HUES6 (cell line): ENCODE measurements around the gene MUS81.
"Not testable (repeated sequence)": the region's sequence is repeated elsewhere in the genome, so short reads cannot be mapped to it uniquely, and the experiment has no call there.

ENCODE experiments used
- H3K27ac ChIP-seq: 2 replicates; pipeline ENCODE4 v1.7.0; 2013; ENCODE audit warnings: low read depth, mild to moderate bottlenecking, low read length, inconsistent platforms
- H3K27me3 ChIP-seq: 2 replicates; pipeline ENCODE4 v1.6.1; 2013; ENCODE audit warnings: low read length; ENCODE audit not compliant: control insufficient read depth, insufficient read depth
- H3K36me3 ChIP-seq: 2 replicates; pipeline ENCODE4 v1.6.1; 2013; ENCODE audit warnings: low read length; ENCODE audit not compliant: control insufficient read depth, insufficient read depth
- H3K4me1 ChIP-seq: 2 replicates; pipeline ENCODE4 v1.6.1; 2013; ENCODE audit warnings: low read length; ENCODE audit not compliant: control insufficient read depth, insufficient read depth
- H3K4me3 ChIP-seq: 2 replicates; pipeline ENCODE4 v1.5.1; 2013; ENCODE audit warnings: low read depth, low read length
- H3K9ac ChIP-seq: one replicate; pipeline ENCODE4 v1.6.1; 2013; ENCODE audit warnings: mild to moderate bottlenecking, low read length
- H3K9me3 ChIP-seq: 2 replicates; pipeline ENCODE4 v1.6.1; 2013; ENCODE audit warnings: low read depth, low read length; ENCODE audit not compliant: control insufficient read depth, insufficient read depth

Gene MUS81

GRCh38 chr11:65826984-65827735, 33.1 kb upstream of the MUS81 start:
- Histone ChIP-seq H3K27ac (no peak overlapping the region), H3K36me3 (peaks cover 5% of the 10 kb centered on the region; the same call in 1 of the 2 replicates), H3K9ac (no peak overlapping the region), H3K27me3 (no peaks in the 10 kb centered on the region), H3K4me3 (no peak overlapping the region), H3K9me3 (no peaks in the 10 kb centered on the region), H3K4me1 (no peaks in the 10 kb centered on the region)

- H3K4me1 ChIP-seq, result peaks cover 9% of the 10 kb centered on the region
- no peak overlapping the region for H3K27ac ChIP-seq
- H3K27me3 ChIP-seq, result peaks cover 9% of the 10 kb centered on the region
- H3K4me3 ChIP-seq, result no peak overlapping the region
- peaks cover 2% of the 10 kb centered on the region; the same call in 1 of the 2 replicates for H3K36me3 ChIP-seq
- no peak overlapping the region for H3K9ac ChIP-seq
- no peaks in the 10 kb centered on the region for H3K9me3 ChIP-seq
These were observed 30.8 kb upstream of the MUS81 start for GRCh38 chr11:65829459-65829858.

- H3K4me1 ChIP-seq, result peaks cover 11% of the 10 kb centered on the region
- not testable (repeated sequence) for H3K27ac ChIP-seq, H3K9ac ChIP-seq, H3K9me3 ChIP-seq, H3K4me3 ChIP-seq, H3K36me3 ChIP-seq, H3K27me3 ChIP-seq
These were observed 28.0 kb upstream of the MUS81 start for GRCh38 chr11:65832231-65832630.

GRCh38 chr11:65833297-65834030, 26.8 kb upstream of the MUS81 start, which contains the start of gene SNX32:
Gene SNX32 (plus strand): TSS chr11:65833963. CDS start chr11:65834066, 103 bp downstream.
- no peaks in the 10 kb centered on the region for H3K36me3 ChIP-seq
- no peaks in the 10 kb centered on the region for H3K9me3 ChIP-seq
- H3K27ac ChIP-seq, result peak within 1 kb of the TSS; percentile 75
- H3K9ac ChIP-seq, result peak within 1 kb of the TSS; percentile 84
- peaks cover 9% of the 10 kb centered on the region for H3K27me3 ChIP-seq
- peaks cover 11% of the 10 kb centered on the region for H3K4me1 ChIP-seq
- H3K4me3 ChIP-seq, result peak within 1 kb of the TSS; percentile 67

- H3K27ac ChIP-seq, result no peak overlapping the region
- peak overlapping the region; percentile 67 for H3K4me3 ChIP-seq
- peak overlapping the region; percentile 84 for H3K9ac ChIP-seq
These were observed 26.0 kb upstream of the MUS81 start for GRCh38 chr11:65834202-65834601.

GRCh38 chr11:65842144-65842543, 18.1 kb upstream of the MUS81 start:
- H3K9me3 ChIP-seq, result no peaks in the 10 kb centered on the region
- H3K4me1 ChIP-seq, result no peaks in the 10 kb centered on the region
- H3K9ac ChIP-seq, result no peak overlapping the region
- H3K27ac ChIP-seq, result no peak overlapping the region
- H3K4me3 ChIP-seq, result no peak overlapping the region
- no peaks in the 10 kb centered on the region for H3K27me3 ChIP-seq
- no peaks in the 10 kb centered on the region for H3K36me3 ChIP-seq

More at GRCh38 chr11:65834202-65834601, 26.0 kb upstream of the MUS81 start:
- Histone ChIP-seq H3K36me3 (no peaks in the 10 kb centered on the region), H3K27me3 (peaks cover 9% of the 10 kb centered on the region), H3K9me3 (no peaks in the 10 kb centered on the region), H3K4me1 (peaks cover 11% of the 10 kb centered on the region)

GRCh38 chr11:65843811-65844210, 16.4 kb upstream of the MUS81 start:
- H3K4me1 ChIP-seq, result no peaks in the 10 kb centered on the region
- H3K9me3 ChIP-seq, result no peaks in the 10 kb centered on the region
- H3K36me3 ChIP-seq, result no peaks in the 10 kb centered on the region
- no peak overlapping the region for H3K4me3 ChIP-seq
- H3K27me3 ChIP-seq, result no peaks in the 10 kb centered on the region
- H3K9ac ChIP-seq, result no peak overlapping the region
- no peak overlapping the region for H3K27ac ChIP-seq

GRCh38 chr11:65844231-65844872, 15.9 kb upstream of the MUS81 start:
- Histone ChIP-seq H3K9ac (no peak overlapping the region), H3K4me1 (no peaks in the 10 kb centered on the region), H3K27ac (no peak overlapping the region), H3K9me3 (no peaks in the 10 kb centered on the region), H3K27me3 (no peaks in the 10 kb centered on the region), H3K36me3 (no peaks in the 10 kb centered on the region), H3K4me3 (no peak overlapping the region)

GRCh38 chr11:65847746-65848145, 12.5 kb upstream of the MUS81 start:
- H3K27ac ChIP-seq, result no peak overlapping the region
- H3K27me3 ChIP-seq, result no peaks in the 10 kb centered on the region
- H3K4me3 ChIP-seq, result no peak overlapping the region
- H3K4me1 ChIP-seq, result 0 out of 2 replicates have a peak, but pooled peaks cover 4% of the 10 kb centered on the region
- peaks cover 4% of the 10 kb centered on the region; the same call in 1 of the 2 replicates for H3K9me3 ChIP-seq
- H3K36me3 ChIP-seq, result peaks cover 13% of the 10 kb centered on the region; the same call in 1 of the 2 replicates
- no peak overlapping the region for H3K9ac ChIP-seq

GRCh38 chr11:65848693-65849092, 11.5 kb upstream of the MUS81 start:
- not testable (repeated sequence) for H3K9me3 ChIP-seq, H3K4me3 ChIP-seq, H3K27ac ChIP-seq, H3K4me1 ChIP-seq, H3K9ac ChIP-seq, H3K27me3 ChIP-seq
- peaks cover 23% of the 10 kb centered on the region for H3K36me3 ChIP-seq

GRCh38 chr11:65849366-65849765, 10.9 kb upstream of the MUS81 start:
- Histone ChIP-seq H3K9me3 (peaks cover 4% of the 10 kb centered on the region; the same call in 1 of the 2 replicates), H3K9ac (no peak overlapping the region), H3K36me3 (peaks cover 30% of the 10 kb centered on the region), H3K4me3 (no peak overlapping the region), H3K27me3 (no peaks in the 10 kb centered on the region), H3K4me1 (0 out of 2 replicates have a peak, but pooled peaks cover 4% of the 10 kb centered on the region), H3K27ac (no peak overlapping the region)
